ENCODE data around the gene FAHD1.

- TF ChIP-seq CTCF (IDR thresholded peaks at IDR 0.05) (no peak), POLR2A (IDR thresholded peaks at IDR 0.05) (no peak)
These were observed 24.8 kb downstream of the FAHD1 start for GRCh38 chr16:1851793-1852192.
